RWPE2 (cell line): ENCODE measurements around the gene BRD7.
A peak's percentile ranks its signal among the peaks of the same experiment; 100 is the strongest.

Experiments
- ATAC-seq: fragments of 200-7000 bp; cut with Tn5 transposase; 3 replicates; pipeline ENCODE4 v1.9.1; 2021; ENCODE audit warnings: low read depth
- DNase-seq: peaks from one replicate; pipeline ENCODE4 v3.0.0-alpha.2; 2020; ENCODE audit warnings: low spot score
- H3K27ac ChIP-seq: fragments of 450-650 bp; 2 replicates; pipeline ENCODE4 v1.5.1; 2017; ENCODE audit warnings: mild to moderate bottlenecking; ENCODE audit not compliant: poor library complexity, severe bottlenecking
- H3K27me3 ChIP-seq: fragments of 250-450 bp; sonication (Bioruptor Pico); 2 replicates; pipeline ENCODE4 v1.5.1; 2021; ENCODE audit warnings: mild to moderate bottlenecking, moderate library complexity; ENCODE audit not compliant: insufficient read depth, poor library complexity, severe bottlenecking
- H3K36me3 ChIP-seq: fragments of 250-450 bp; sonication (Bioruptor Pico); 2 replicates; pipeline ENCODE4 v1.5.1; 2020; ENCODE audit warnings: low read depth, mild to moderate bottlenecking, moderate library complexity
- H3K4me1 ChIP-seq: fragments of 250-450 bp; sonication (Bioruptor Pico); 2 replicates; pipeline ENCODE4 v1.5.1; 2021; ENCODE audit warnings: mild to moderate bottlenecking, moderate library complexity; ENCODE audit not compliant: insufficient read depth, poor library complexity, severe bottlenecking
- H3K4me3 ChIP-seq: fragments of 250-450 bp; sonication (Bioruptor Pico); 2 replicates; pipeline ENCODE4 v1.5.1; 2021; ENCODE audit warnings: mild to moderate bottlenecking, moderate library complexity; ENCODE audit not compliant: severe bottlenecking
- H3K9me3 ChIP-seq: fragments of 250-450 bp; sonication (Bioruptor Pico); 2 replicates; pipeline ENCODE4 v1.5.1; 2021; ENCODE audit warnings: mild to moderate bottlenecking, moderate library complexity; ENCODE audit not compliant: severe bottlenecking
- CTCF ChIP-seq: fragments of 450-650 bp; IDR thresholded peaks from one replicate; pipeline ENCODE4 v1.5.1; 2017; ENCODE audit warnings: mild to moderate bottlenecking, moderate library complexity; ENCODE audit not compliant: poor library complexity, severe bottlenecking

The BRD7 gene

GRCh38 chr16:50280932-50281331, 87.9 kb downstream of the BRD7 start:
- Histone ChIP-seq H3K4me3 (no peak overlapping the region), H3K27ac (no peak overlapping the region)
- DNase-seq: no peak

GRCh38 chr16:50279504-50279865, 89.3 kb downstream of the BRD7 start:
- no peaks in the 10 kb centered on the region for H3K27me3 ChIP-seq
- ATAC-seq: no peak
- H3K27ac ChIP-seq: no peak overlapping the region
- no peaks in the 10 kb centered on the region for H3K4me1 ChIP-seq
- no peak overlapping the region for H3K4me3 ChIP-seq
- H3K36me3 ChIP-seq: no peaks in the 10 kb centered on the region
- TF ChIP-seq CTCF: no peak
- peak; percentile 19 for DNase-seq
- H3K9me3 ChIP-seq: no peaks in the 10 kb centered on the region

More at GRCh38 chr16:50280932-50281331, 87.9 kb downstream of the BRD7 start:
- H3K9me3 ChIP-seq: no peaks in the 10 kb centered on the region
- H3K4me1 ChIP-seq: no peaks in the 10 kb centered on the region
- TF ChIP-seq CTCF: no peak
- H3K36me3 ChIP-seq: no peaks in the 10 kb centered on the region
- H3K27me3 ChIP-seq: no peaks in the 10 kb centered on the region
- no peak for ATAC-seq

GRCh38 chr16:50278251-50278650, 90.5 kb downstream of the BRD7 start:
- Histone ChIP-seq H3K27me3 (no peaks in the 10 kb centered on the region), H3K27ac (no peak overlapping the region), H3K36me3 (no peaks in the 10 kb centered on the region), H3K4me1 (no peaks in the 10 kb centered on the region), H3K9me3 (no peaks in the 10 kb centered on the region), H3K4me3 (no peak overlapping the region)
- DNase-seq: no peak
- ATAC-seq: no peak
- TF ChIP-seq CTCF: no peak

GRCh38 chr16:50276801-50277555, 91.8 kb downstream of the BRD7 start:
- H3K4me1 ChIP-seq: no peaks in the 10 kb centered on the region
- no peak for DNase-seq
- H3K9me3 ChIP-seq: no peaks in the 10 kb centered on the region
- H3K4me3 ChIP-seq: no peak overlapping the region
- no peaks in the 10 kb centered on the region for H3K27me3 ChIP-seq
- H3K36me3 ChIP-seq: no peaks in the 10 kb centered on the region
- no peak overlapping the region for H3K27ac ChIP-seq
- no peak for TF ChIP-seq CTCF
- ATAC-seq: no peak

- H3K27me3 ChIP-seq: no peaks in the 10 kb centered on the region
- ATAC-seq: no peak
- no peak for TF ChIP-seq CTCF
- H3K4me1 ChIP-seq: no peaks in the 10 kb centered on the region
- H3K4me3 ChIP-seq: no peak overlapping the region
- no peak for DNase-seq
- H3K9me3 ChIP-seq: no peaks in the 10 kb centered on the region
- no peak overlapping the region for H3K27ac ChIP-seq
- H3K36me3 ChIP-seq: no peaks in the 10 kb centered on the region
Measured at GRCh38 chr16:50276326-50276640, 92.5 kb downstream of the BRD7 start.
